Measurements from ENCODE around the gene STK11.
A peak's percentile ranks its signal among the peaks of the same experiment; 100 is the strongest.
"Not testable (repeated sequence)": the region's sequence is repeated elsewhere in the genome, so short reads cannot be mapped to it uniquely, and the experiment has no call there.

STK11 gene

DNA sequence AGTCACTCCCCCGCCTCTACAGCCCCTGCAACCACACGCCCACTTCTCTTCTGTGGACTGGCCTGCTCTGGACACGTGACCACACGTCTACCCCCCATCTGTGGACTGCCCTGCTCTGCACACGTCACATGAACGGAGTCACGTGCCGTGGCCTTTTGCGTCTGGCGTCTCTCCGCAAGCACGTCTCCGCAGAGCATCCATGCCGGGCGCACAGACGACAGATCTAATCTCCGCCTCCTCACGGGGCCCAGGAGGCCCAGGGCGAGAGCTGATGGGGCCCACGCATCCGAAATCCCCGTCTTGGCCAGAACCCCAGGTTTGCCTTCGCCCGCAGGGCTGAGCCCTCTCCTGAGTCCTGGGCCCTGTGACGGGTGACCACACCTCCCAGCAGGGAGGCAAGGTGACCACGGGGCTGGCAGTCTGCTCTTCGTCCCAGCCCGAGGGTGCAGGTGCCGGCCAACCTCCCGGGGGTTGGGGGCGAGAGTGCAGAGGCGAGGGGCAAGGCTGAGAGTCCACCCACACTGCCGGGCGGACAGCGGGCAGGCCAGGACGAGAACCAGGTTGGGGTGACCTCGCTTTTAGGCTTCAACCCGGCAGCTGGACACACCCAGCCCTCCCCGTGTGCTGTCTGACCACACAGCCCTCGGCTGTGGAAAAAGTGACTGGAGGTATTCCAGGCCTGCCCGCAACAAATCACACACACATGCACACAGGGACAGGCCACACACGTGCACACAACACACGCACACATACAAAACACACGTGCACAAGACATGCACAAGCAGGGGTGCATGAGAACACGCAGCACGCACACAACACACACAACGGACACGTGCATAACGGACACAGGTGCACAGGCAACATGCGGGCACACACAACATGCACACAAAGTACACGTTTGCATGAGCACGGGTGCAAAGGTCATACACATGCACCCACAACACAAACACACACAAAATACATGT, 35.4 kb upstream of the STK11 start:
- no peak for DNase-seq

DNA sequence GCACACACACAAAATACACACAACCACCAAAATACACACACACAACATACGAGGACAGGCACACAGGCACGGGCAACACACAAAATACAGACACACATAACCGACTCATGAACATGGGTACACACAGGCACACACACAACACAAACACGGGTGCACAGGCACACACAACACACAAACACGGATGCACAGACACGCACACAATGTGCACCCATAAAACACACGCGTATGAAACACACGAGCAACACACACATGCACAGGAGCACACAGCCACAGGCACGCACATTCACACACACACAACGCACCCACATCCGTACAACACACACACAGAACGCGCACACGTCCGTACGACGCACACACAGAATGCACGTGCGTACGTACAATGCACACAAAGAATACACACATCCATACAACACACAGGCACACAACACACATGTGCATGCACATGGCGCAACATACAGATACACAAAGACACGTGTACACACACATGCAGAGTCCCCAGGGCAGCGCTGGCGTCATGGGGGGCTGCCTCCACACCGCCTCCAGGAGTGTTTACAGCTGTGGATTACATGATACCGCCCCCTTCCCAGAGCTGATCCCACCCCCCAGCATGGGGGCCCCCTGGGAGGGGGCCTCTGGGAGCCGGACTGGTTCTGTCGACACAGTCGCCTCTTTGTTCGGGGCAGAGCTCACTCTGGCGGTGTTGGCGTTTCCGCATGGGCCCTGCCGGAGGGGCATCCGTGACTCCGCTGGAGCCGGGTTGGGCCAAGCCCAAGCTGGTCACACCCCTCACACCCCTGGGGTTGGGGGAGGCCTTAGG, 34.4 kb upstream of the STK11 start:
- DNase-seq: no peak

- DNase-seq: no peak
Observed at GRCh38 chr19:1171755-1172352, 33.7 kb upstream of the STK11 start.

DNA sequence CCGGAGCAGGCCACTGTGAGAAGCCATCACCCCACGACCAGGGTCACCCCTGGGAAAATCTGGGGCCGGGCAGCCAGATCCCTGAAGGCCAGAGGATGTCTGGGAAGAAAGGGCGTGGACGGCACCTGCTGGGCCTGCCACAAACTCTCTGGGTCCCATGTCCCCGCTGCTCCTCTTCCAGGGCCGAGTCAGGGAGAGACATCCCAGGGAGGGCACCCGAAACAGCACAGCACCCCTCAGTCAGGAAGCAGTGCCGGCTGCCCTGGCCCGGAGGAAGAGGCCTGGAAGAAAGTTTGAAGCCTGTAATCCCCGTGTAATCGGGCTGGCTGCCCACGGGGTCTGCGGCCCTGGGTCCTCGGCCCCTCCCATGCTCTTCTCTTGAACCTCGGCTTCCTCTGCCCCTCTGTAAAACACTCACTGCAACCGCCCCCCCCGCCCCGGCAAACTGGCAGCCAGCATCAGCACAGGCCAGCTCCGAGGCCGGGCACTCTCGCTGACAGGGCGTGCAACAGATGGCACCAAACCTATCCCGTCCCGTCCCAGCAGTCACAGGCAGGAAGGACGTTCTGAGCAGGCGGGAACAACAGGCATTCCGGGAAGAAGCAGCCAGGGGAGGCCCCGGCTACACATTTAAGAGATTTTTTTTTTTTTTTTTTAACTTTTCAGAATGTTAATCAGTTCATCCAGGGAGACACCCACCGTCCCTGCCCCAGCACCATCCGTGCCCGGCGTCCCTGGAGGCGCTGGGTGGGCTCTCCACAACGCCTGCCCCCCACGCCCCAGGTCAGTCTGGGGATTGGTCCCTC, 33.0 kb upstream of the STK11 start:
- no peak for DNase-seq

- peak in 1 of 2 experiments; percentile 34 for DNase-seq
Observed at GRCh38 chr19:1173159-1173844, 32.3 kb upstream of the STK11 start.

DNA sequence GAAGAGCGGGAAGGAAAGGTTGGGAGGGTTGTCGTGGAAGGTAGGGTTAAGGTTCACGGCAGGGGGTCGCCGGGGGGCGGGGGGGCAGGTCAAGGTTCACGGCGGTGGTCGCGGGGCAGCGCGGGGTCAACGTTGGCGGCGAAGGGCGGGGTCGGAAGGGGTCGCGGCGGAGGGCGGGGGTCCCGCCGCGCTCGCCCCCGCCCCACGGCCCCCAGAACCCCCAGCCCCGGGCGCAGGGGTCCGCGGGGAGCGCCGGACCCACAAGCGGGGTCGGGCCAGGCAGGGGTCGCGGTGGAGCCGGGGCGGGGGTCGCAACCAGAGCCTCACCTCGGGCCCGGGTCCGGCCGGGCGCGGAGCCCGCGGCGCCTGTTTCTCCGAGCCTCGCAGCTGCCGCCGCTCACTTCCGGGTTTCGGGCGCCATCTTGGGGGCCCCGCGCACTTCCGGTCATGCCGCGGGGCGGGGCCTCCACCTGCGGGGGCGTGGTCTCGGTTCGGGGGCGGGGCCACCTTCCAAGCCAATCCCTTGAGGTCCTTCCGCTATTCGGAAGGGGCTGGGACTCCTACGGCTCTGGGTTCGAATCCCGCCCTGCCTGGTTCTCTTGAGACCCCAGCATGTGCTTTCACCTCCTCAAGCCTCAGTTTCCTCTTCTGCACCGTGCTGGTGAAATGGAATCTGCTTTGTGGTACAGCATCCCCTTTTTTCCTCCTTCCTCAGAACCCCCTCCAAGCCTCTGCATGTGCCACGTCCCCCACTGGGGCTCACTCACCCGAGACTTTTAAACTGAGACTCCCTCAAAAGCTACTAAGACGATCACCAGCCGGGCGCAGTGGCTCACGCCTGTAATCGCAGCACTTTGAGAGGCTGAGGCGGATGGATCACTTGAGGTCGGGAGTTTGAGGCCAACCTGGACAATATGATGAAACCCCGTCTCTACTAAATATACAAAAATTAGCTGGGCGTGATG, 31.5 kb upstream of the STK11 start, which contains the start of gene SBNO2:
TSS of gene SBNO2 (minus strand) at position 424 of the 965 bp plus-strand sequence. CDS start 19,992 bp downstream, outside the sequence.
- peak; percentile 96 to 97 for DNase-seq

DNA sequence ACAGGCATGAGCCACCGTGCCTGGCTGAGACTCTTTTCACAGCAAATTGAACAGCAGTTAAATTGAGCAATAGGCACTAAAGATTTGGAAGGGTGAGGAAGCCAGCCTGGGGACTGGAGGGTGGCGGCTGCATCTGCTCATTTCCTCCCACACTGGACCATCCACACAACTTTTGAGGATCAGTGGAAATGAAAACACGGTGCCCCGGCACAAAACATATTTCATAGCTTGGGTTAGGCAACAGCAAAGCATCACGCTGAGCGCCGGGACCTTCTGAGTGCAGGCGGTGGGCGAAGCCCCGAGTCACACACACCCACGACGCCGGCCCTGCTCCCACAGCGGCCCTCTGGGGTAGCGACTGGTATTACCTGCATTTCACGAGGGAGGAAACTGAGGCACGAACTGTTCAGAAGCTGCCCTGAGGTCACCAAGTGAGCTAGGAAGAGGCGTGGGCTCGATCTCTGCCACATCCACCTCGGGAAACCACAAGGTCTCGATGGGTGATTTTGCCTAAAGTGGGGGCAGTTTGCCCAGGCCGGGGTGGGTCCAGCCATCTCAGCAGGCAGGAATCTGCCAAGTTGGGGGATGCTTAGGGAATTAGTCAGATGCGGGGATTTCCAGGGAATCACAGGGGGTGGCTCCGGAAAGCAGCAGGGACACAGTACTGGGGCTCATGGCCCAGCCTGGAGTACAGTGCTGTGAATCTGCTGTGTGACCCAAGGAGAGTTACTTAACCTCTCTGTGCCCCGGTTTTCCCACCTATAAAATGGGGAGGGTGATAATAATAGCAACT, 28.1 kb upstream of the STK11 start:
- DNase-seq: no peak

GRCh38 chr19:1181606-1182005, 24.0 kb upstream of the STK11 start:
- DNase-seq: no peak

GRCh38 chr19:1182068-1182467, 23.5 kb upstream of the STK11 start:
- DNase-seq: no peak

DNA sequence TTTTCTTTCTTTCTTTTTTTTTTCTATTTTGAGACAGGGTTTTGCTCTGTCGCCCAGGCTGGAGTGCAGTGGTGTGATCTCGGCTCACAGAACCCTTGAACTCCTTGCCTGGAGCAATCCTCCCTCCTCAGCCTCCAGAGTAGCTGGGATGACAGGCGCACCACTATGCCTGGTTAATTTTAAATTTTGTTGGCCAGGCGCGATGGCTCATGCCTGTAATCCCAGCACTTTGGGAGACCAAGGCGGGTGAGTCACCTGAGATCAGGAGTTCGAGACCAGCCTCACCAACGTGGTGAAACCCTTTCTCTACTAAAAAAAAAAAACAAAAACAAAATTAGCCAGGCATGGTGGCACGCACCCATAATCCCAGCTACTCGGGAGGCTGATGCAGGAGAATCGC, 22.9 kb upstream of the STK11 start:
- no peak for DNase-seq

DNA sequence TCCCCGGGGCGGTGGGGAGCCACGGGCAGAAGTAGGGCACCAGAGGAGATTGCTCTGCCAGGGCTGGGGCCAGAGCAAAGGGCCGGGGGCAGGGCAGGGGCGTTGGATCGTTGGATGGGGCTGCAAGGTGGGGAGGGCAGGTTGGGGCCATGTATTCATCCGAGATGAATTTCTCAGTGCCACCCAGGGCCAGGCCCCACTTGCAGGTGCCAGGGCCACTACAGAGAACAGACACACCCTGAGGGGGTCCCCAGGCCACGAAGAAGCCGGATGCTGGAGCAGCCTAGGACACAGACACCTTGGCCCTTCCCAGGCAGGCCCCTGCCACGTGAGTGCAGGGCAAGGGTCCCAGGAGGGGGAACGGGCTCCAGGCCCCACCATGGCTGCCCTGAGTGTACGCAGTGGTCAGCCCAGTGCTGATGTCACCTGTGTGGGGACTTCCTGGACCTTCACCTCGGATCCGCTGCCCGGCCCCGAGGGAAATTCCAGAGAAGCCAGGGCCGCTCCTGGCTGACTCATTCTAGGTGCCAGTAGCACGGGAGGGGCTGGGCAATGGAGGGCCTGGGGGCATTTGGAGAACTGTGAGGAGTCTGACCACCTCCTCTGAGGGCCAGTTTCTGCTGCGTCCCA, 21.9 kb upstream of the STK11 start:
- no peak for DNase-seq

DNA sequence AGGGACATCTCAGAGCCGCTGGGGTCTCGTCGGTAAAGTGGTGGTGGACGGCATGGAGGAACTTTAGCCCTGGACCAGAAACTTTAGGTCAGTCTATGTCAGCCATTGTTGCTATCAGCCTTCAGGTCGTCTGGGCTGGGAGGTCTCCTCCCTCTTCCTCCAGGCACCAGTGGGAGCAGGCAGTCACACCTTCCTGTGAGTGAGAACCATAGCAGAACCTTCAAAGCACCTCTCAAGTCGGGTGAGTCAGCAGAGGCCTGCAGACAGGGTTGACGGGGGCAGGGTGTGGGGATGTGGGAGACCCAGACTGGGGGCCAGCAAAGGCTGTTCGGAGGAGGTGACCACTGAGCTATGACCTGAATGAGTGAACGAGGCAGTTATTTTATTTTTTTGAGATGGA, 16.2 kb upstream of the STK11 start:
- peak; percentile 59 to 69 for DNase-seq

DNA sequence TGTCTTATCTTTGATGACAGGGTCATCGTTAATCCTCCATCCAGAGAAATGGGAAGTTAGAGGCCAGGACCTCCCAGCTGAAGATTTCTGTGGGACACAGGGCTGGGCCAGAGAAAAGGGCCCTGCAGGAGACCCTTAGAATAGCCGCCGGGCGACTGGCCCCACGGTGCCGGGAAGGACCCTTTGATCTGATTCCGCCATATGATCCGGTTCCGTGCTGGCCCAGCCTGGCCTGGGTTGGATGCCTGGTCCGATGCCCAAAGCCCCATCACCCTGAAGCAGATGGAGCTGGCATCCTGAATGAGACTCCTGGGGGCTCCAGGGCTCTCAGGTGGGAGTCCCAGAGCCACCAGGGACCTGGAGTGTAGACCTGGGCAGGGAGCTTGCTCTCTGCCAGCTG, 6.0 kb upstream of the STK11 start:
- no peak for DNase-seq

DNA sequence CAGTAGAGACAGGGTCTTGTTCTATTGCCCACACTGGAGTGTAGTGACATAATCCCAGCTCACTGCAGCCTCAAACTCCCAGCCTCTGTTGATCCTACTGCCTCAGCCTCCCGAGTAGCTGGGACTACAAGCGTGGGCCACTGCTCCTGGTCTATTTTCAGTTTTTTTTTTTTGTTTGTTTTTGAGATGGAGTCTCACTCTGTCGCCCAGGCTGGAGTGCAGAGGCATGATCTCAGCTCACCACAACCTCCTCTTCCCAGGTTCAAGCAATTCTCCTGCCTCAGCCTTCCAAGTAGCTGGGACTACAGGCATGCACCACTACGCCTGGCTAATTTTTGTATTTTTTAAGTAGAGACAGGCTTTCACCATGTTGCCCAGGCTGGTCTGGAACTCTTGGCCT, 5.0 kb upstream of the STK11 start:
- DNase-seq: not testable (repeated sequence)

DNA sequence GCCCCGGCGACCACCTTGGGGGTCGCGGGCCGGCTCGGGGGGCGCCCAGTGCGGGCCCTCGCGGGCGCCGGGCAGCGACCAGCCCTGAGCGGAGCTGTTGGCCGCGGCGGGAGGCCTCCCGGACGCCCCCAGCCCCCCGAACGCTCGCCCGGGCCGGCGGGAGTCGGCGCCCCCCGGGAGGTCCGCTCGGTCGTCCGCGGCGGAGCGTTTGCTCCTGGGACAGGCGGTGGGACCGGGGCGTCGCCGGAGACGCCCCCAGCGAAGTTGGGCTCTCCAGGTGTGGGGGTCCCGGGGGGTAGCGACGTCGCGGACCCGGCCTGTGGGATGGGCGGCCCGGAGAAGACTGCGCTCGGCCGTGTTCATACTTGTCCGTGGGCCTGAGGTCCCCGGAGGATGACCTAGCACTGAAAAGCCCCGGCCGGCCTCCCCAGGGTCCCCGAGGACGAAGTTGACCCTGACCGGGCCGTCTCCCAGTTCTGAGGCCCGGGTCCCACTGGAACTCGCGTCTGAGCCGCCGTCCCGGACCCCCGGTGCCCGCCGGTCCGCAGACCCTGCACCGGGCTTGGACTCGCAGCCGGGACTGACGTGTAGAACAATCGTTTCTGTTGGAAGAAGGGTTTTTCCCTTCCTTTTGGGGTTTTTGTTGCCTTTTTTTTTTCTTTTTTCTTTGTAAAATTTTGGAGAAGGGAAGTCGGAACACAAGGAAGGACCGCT, 729 bp downstream of the STK11 start:
- DNase-seq: peak in 1 of 2 experiments; percentile 23

DNA sequence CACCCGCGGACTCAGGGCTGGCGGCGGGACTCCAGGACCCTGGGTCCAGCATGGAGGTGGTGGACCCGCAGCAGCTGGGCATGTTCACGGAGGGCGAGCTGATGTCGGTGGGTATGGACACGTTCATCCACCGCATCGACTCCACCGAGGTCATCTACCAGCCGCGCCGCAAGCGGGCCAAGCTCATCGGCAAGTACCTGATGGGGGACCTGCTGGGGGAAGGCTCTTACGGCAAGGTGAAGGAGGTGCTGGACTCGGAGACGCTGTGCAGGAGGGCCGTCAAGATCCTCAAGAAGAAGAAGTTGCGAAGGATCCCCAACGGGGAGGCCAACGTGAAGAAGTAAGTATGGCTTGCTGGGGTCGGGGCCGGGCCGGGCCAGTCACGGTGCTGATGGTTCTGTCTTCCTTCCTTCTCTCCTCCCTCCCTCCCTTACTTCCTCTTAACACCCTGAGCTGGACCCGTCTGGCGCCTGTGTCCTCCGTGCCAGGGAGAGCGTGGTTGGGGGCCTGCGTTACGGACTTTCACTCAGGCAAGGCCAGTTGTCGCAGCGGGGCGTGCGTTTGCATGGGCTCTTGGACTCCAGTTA, 1.4 kb downstream of the STK11 start:
- peak; percentile 33 to 54 for DNase-seq

- DNase-seq: not testable (repeated sequence)
Observed at GRCh38 chr19:1208830-1209229, 3.3 kb downstream of the STK11 start.

DNA sequence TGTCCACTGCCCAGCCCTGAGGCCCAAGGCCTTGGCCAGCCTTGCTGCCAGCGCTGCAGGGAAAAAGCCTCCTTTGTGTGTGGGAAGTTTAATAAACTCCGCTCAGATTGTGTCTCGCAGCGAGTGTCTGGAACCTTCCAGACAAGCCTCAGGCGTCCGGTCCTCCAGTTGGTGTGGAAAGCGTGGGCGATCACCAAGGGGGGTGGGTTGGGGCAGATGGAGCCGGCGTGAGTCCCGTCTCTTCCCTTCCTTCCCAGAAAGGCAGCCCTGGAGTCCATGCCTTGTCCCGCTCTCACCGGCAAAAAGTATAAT, 4.6 kb downstream of the STK11 start:
- DNase-seq: no peak
